Karpas-422 (cell line): ENCODE results near the gene MRLN. TPM values are rescaled to one million over a fixed set of nuclear protein-coding genes. Genes with fewer than 3 reads are reported as not detected.

ENCODE experiments used
- DNase-seq: peaks from one replicate; pipeline ENCODE4 v3.0.0-alpha.2; 2015
- H2AFZ ChIP-seq: fragments of 200-600 bp; sonication (generic); 2 replicates; pipeline ENCODE4 v1.6.1; 2014; ENCODE audit warnings: antibody characterized with exemption, low read length, mixed read lengths
- H3K27ac ChIP-seq: fragments of 200-600 bp; sonication (generic); 2 replicates; pipeline ENCODE4 v1.5.1; 2014; ENCODE audit warnings: mild to moderate bottlenecking, low read length, moderate library complexity
- H3K27me3 ChIP-seq: fragments of 200-600 bp; sonication (generic); 2 replicates; pipeline ENCODE4 v1.6.1; 2014; ENCODE audit warnings: low read length, mixed read lengths
- H3K36me3 ChIP-seq: fragments of 200-600 bp; sonication (generic); 2 replicates; pipeline ENCODE4 v1.6.1; 2014; ENCODE audit warnings: low read length, mixed read lengths; ENCODE audit not compliant: insufficient read depth
- H3K4me1 ChIP-seq: fragments of 200-600 bp; sonication (generic); 2 replicates; pipeline ENCODE4 v1.6.1; 2014; ENCODE audit warnings: mild to moderate bottlenecking, low read length, mixed read lengths
- H3K4me2 ChIP-seq: fragments of 200-600 bp; sonication (generic); 2 replicates; pipeline ENCODE4 v1.6.1; 2014; ENCODE audit warnings: low read length, low read depth, mild to moderate bottlenecking; ENCODE audit not compliant: poor library complexity, severe bottlenecking
- H3K4me3 ChIP-seq: fragments of 200-600 bp; sonication (generic); 2 replicates; pipeline ENCODE4 v1.5.1; 2014; ENCODE audit warnings: mild to moderate bottlenecking, antibody characterized with exemption, low read length, mixed read lengths
- H3K79me2 ChIP-seq: fragments of 200-600 bp; sonication (generic); 2 replicates; pipeline ENCODE4 v1.6.1; 2014; ENCODE audit warnings: mild to moderate bottlenecking, low read length, mixed read lengths
- H3K9ac ChIP-seq: fragments of 200-600 bp; sonication (generic); 2 replicates; pipeline ENCODE4 v1.6.0; 2014; ENCODE audit warnings: low read length
- H3K9me2 ChIP-seq: fragments of 200-600 bp; sonication (generic), shearing (Covaris generic); replicated peaks from 2 replicates; pipeline ENCODE4 v1.6.0; 2014; ENCODE audit warnings: mild to moderate bottlenecking, low read length, moderate library complexity; ENCODE audit not compliant: insufficient read depth
- H3K9me3 ChIP-seq: fragments of 300-700, 200-600 bp; sonication (generic); 2 replicates; pipeline ENCODE4 v1.6.1; 2014; ENCODE audit warnings: low read length, mixed read lengths
- H4K20me1 ChIP-seq: fragments of 200-600 bp; sonication (generic); 2 replicates; pipeline ENCODE4 v1.6.1; 2014; ENCODE audit warnings: mild to moderate bottlenecking, antibody characterized with exemption, low read length, low read depth; ENCODE audit not compliant: insufficient read depth
- total RNA-seq: library from RNA; depleted of rRNA; stranded (reverse); fragments of >200 nt; shearing (Covaris generic); gene quantifications from 2 replicates; pipeline ENCODE4 v1.2.3, GENCODE V29; 2014; ENCODE audit warnings: low replicate concordance

MRLN gene
- total RNA-seq, 1 experiment from 2014 or later: not detected

DNA sequence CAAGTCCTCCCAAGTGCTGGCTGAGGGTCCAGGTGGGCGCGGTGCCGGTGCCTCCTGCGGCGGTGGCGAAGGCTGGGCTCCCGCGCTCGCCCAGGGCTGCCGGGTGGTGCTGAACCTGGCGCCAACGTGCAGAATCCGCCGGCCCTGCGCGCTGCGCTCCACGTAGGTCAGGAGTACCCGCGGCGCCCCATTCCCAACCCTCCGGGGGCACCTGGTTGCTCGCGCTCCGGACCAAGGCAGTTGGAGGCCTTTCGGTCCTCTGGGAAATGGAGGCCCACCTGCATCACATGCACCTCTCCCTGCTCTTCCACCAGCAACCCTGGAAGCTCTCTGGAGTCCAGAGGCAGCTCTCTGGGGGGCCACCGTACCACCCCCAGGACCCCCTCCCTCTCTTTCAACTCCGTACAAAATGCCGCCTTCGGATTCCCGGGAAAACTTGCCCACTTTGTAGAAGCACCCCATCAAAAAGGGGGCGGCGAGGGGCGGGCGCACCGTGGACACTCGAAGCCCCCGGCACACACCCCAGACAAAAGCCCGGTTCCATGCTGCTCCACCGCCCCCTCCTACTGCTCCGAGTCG is 44.4 kb downstream of the MRLN start:
- Histone ChIP-seq H4K20me1 (no peaks in the 10 kb centered on the region), H3K9ac (no peak overlapping the region), H3K4me1 (no peaks in the 10 kb centered on the region), H3K9me2 (no peaks in the 10 kb centered on the region), H3K36me3 (no peaks in the 10 kb centered on the region), H3K79me2 (no peaks in the 10 kb centered on the region), H3K4me2 (no peak overlapping the region), H2AFZ (no peak overlapping the region), H3K4me3 (no peak overlapping the region), H3K9me3 (no peaks in the 10 kb centered on the region), H3K27me3 (no peaks in the 10 kb centered on the region), H3K27ac (no peak overlapping the region)
- no peak for DNase-seq

DNA sequence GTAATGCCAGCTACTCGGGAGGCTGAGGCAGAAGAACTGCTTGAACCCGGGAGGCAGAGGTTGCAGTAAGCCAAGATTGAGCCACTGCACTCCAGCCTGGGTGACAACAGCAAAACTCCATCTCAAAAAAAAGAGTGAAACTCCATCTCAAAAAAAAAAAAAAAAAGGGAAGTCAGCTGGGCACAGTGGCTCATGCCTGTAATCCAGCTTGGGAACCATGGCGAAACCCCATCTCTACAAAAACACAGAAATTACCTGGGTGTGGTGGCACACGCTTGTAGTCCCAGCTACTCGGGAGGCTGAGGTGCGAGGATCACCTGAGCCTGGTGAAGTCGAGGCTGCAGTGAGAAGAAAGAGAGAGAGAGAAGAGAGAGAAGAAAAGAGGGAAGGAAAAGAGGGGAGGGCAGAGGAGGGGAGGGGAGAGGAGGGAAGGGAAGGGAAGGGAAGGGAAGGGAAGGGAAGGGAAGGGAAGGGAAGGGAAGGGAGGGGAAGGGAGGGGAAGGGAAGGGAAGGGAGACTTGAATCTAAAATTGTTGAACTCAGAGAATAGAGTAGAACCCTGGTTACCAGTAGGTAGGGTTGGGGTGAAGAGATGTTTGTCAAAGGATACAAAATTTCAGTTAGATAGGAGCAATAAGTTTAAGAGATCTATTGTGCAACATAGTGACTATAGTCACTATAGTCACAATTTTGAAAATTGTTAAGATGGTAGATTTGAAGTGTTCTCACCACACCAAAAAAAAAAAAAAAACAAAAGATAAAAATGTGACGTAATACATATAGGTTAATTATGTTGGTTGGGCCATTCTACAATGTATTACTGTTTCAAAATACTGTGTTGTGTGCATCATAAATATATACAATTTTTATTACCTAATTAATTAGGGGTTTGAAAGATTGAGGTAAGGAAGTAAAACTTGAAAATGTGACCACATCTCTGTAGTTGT is 46.1 kb downstream of the MRLN start:
- H2AFZ ChIP-seq: no peak overlapping the region
- no peaks in the 10 kb centered on the region for H3K27me3 ChIP-seq
- no peak overlapping the region for H3K27ac ChIP-seq
- no peak for DNase-seq
- no peaks in the 10 kb centered on the region for H4K20me1 ChIP-seq
- H3K9me2 ChIP-seq: no peaks in the 10 kb centered on the region
- no peak overlapping the region for H3K4me2 ChIP-seq
- no peaks in the 10 kb centered on the region for H3K9me3 ChIP-seq
- H3K4me3 ChIP-seq: no peak overlapping the region
- H3K4me1 ChIP-seq: no peaks in the 10 kb centered on the region
- no peaks in the 10 kb centered on the region for H3K36me3 ChIP-seq
- H3K9ac ChIP-seq: no peak overlapping the region
- no peaks in the 10 kb centered on the region for H3K79me2 ChIP-seq

DNA sequence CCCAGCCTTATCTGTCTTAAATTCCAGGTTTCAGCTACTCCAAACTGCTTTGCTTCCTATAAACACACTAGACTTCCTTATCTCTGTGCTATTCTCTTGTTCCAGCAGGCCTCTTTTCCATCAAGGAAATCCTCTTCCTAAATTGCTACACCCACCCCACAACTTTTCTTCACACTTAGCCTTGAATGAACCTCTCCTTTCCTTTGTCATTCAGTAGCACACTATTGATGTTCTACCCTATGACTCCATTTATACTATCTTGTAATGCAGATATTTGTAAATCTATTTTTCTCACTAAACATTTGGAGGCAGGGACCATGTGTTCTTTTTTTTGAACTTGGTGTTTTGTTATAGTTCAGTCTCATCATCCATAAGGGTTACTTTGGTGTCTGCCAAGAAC is 47.3 kb downstream of the MRLN start:
- Histone ChIP-seq H3K4me1 (no peaks in the 10 kb centered on the region), H3K9ac (no peak overlapping the region), H4K20me1 (no peaks in the 10 kb centered on the region), H3K4me3 (no peak overlapping the region), H3K36me3 (no peaks in the 10 kb centered on the region), H3K27ac (no peak overlapping the region), H3K4me2 (no peak overlapping the region), H3K79me2 (no peaks in the 10 kb centered on the region), H2AFZ (no peak overlapping the region), H3K27me3 (no peaks in the 10 kb centered on the region), H3K9me2 (no peaks in the 10 kb centered on the region), H3K9me3 (no peaks in the 10 kb centered on the region)
- DNase-seq: no peak

DNA sequence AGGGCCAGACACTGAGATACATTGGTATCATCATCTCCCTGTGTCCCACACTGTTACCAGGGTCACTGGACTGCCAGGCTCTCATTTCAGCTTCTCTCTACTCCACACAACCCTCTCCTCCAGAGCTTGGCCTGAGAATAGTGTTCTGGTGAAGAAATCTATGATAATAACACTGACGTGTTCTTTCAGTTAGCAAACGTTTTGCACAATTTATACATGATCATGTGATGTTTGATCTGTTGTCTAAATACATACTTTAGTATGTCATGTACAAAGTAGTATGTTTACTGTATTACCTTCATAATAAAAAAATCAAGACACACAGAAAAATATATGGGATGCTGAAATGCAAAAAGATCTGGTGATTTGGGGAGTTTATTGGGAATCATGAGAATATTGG is 48.6 kb downstream of the MRLN start:
- Histone ChIP-seq H3K9me3 (no peaks in the 10 kb centered on the region), H3K4me1 (no peaks in the 10 kb centered on the region), H2AFZ (no peak overlapping the region), H3K27me3 (no peaks in the 10 kb centered on the region), H3K4me2 (no peak overlapping the region), H3K27ac (no peak overlapping the region), H3K9ac (no peak overlapping the region), H3K4me3 (no peak overlapping the region), H3K9me2 (no peaks in the 10 kb centered on the region), H4K20me1 (no peaks in the 10 kb centered on the region), H3K36me3 (no peaks in the 10 kb centered on the region), H3K79me2 (no peaks in the 10 kb centered on the region)
- DNase-seq: no peak

DNA sequence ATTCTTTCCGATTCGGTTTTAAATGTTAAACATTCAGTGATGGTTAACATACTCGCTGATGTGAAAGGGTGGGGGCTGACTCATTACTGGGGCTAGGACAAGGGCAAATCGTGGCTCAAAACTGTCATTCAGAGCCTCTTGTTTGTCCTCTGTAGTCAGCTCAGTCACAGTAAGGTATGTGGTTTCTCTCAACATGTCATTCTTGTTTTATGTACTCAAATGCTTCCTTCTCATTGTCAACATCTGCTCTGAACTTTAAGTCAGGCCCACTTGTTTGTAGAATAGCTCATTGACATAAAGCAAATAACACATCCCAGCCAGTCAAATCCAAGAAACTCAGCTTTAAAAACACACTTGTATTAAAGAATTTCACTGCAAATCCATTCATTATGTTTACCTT is 50.9 kb downstream of the MRLN start:
- H2AFZ ChIP-seq: no peak overlapping the region
- H3K27me3 ChIP-seq: no peaks in the 10 kb centered on the region
- no peaks in the 10 kb centered on the region for H3K9me3 ChIP-seq
- H3K4me1 ChIP-seq: no peaks in the 10 kb centered on the region
- H3K27ac ChIP-seq: no peak overlapping the region
- H3K4me2 ChIP-seq: no peak overlapping the region
- no peaks in the 10 kb centered on the region for H3K36me3 ChIP-seq
- H3K79me2 ChIP-seq: no peaks in the 10 kb centered on the region
- no peak overlapping the region for H3K4me3 ChIP-seq
- H3K9ac ChIP-seq: no peak overlapping the region
- no peak for DNase-seq
- no peaks in the 10 kb centered on the region for H3K9me2 ChIP-seq
- H4K20me1 ChIP-seq: no peaks in the 10 kb centered on the region

DNA sequence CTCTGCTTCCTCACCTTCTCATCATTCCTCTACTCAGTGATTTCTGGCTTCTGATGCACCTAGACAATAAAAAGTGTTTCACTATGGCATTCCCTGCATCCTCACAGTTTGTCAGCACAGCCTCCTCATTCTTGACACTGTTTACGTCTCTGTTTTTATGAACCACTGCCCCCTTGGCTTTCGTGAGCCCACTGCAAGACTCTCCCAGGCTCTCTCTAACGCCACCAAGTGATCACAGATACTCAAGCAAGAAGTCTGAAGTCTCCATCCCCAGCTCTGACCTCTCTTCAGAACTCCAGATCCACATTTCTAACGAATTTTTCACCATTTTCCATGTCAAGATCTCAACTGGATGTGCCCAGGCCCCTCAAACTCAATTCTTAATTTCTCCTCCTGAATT is 52.5 kb downstream of the MRLN start:
- no peaks in the 10 kb centered on the region for H3K36me3 ChIP-seq

DNA sequence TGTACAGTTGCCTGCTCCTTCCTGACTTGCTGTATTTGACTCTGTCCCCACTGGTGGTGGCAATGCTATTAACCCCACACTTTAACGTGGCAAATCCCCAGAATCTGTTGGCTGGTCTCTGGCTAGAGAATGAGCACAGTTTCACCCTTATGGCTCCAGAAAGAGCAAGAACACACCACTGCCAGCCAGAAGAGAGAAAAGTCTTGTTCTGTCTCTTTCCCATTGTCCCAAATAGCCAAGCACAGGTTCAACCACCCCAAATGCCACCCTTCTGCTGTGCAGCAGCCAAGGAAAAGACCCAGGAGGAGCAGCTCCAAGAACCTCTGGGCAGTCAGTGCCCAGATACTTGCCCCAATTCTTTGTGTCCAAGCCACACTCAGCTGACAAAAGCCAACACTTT is 54.9 kb downstream of the MRLN start:
- Histone ChIP-seq H3K9ac (no peak overlapping the region), H3K27me3 (no peaks in the 10 kb centered on the region), H3K9me2 (no peaks in the 10 kb centered on the region), H3K4me1 (no peaks in the 10 kb centered on the region), H3K4me3 (no peak overlapping the region), H3K79me2 (no peaks in the 10 kb centered on the region), H3K27ac (no peak overlapping the region), H3K9me3 (no peaks in the 10 kb centered on the region), H3K36me3 (no peaks in the 10 kb centered on the region), H4K20me1 (no peaks in the 10 kb centered on the region), H2AFZ (no peak overlapping the region), H3K4me2 (no peak overlapping the region)
- no peak for DNase-seq

More for the DNA sequence above, 52.5 kb downstream of the MRLN start:
- Histone ChIP-seq H3K4me3 (no peak overlapping the region), H3K4me2 (no peak overlapping the region), H3K9me2 (no peaks in the 10 kb centered on the region), H3K4me1 (no peaks in the 10 kb centered on the region), H4K20me1 (no peaks in the 10 kb centered on the region), H3K9ac (no peak overlapping the region), H3K27ac (no peak overlapping the region), H3K9me3 (no peaks in the 10 kb centered on the region), H3K27me3 (no peaks in the 10 kb centered on the region), H3K79me2 (no peaks in the 10 kb centered on the region), H2AFZ (no peak overlapping the region)
- DNase-seq: no peak

DNA sequence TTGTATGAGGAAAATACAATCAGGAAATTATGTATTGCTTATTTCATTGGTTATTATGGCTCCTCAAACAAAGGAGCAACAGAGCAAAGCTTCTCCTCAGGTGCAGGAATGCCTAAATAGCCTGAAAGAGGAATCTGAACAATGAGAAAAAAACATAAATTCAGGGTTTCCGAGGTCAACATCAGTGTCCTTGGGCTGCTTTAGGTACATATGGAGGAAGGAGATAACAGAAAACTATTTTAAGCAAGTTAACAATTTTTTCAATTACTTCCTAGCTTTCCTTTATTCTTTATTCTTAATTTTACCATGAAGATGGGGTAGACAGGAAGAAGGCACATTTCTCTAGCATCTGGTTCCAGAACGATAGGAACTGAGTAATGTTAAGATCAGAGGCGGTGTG is 57.6 kb downstream of the MRLN start:
- DNase-seq: no peak
- Histone ChIP-seq H3K4me3 (no peak overlapping the region), H3K36me3 (no peaks in the 10 kb centered on the region), H3K27ac (no peak overlapping the region), H3K27me3 (no peaks in the 10 kb centered on the region), H3K9me2 (no peaks in the 10 kb centered on the region), H3K79me2 (no peaks in the 10 kb centered on the region), H3K4me2 (no peak overlapping the region), H3K9me3 (no peaks in the 10 kb centered on the region), H3K4me1 (no peaks in the 10 kb centered on the region), H3K9ac (no peak overlapping the region), H4K20me1 (no peaks in the 10 kb centered on the region), H2AFZ (no peak overlapping the region)
